Duodenal mucosa (tissue), 2 donors: ENCODE data around the gene NEUROG3.
A peak's percentile ranks its signal among the peaks of the same experiment; 100 is the strongest.

ENCODE experiments used
- H3K27ac ChIP-seq: one replicate; pipeline ENCODE4 v1.7.0; 2013; ENCODE audit warnings: low read depth, low read length
- H3K27me3 ChIP-seq, 2 donors: one replicate each; pipeline ENCODE4 v1.7.0; 2013; ENCODE audit warnings: low read length in 2 of 2, control low read depth in 1 of 2; ENCODE audit not compliant: insufficient read depth in 2 of 2, control insufficient read depth in 1 of 2
- H3K36me3 ChIP-seq, 2 donors: one replicate each; pipeline ENCODE4 v1.7.0; 2013; ENCODE audit warnings: low read length in 2 of 2, control low read depth in 1 of 2; ENCODE audit not compliant: insufficient read depth in 2 of 2, control insufficient read depth in 1 of 2
- H3K4me1 ChIP-seq, 2 donors: one replicate each; pipeline ENCODE4 v1.7.0; 2013; ENCODE audit warnings: low read length in 2 of 2, control low read depth in 1 of 2; ENCODE audit not compliant: insufficient read depth in 2 of 2, control insufficient read depth in 1 of 2
- H3K4me3 ChIP-seq, 2 donors: one replicate each; pipeline ENCODE4 v1.7.0; 2013; ENCODE audit warnings: low read length in 2 of 2, low read depth in 1 of 2
- H3K9ac ChIP-seq, 2 donors: one replicate each; pipeline ENCODE4 v1.7.0; 2013; ENCODE audit warnings: low read length in 2 of 2, low read depth in 1 of 2
- H3K9me3 ChIP-seq, 2 donors: one replicate each; pipeline ENCODE4 v1.7.0; 2013; ENCODE audit warnings: low read length in 2 of 2, control low read depth in 1 of 2; ENCODE audit not compliant: control insufficient read depth in 1 of 2

The NEUROG3 gene, protein sequence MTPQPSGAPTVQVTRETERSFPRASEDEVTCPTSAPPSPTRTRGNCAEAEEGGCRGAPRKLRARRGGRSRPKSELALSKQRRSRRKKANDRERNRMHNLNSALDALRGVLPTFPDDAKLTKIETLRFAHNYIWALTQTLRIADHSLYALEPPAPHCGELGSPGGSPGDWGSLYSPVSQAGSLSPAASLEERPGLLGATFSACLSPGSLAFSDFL

DNA sequence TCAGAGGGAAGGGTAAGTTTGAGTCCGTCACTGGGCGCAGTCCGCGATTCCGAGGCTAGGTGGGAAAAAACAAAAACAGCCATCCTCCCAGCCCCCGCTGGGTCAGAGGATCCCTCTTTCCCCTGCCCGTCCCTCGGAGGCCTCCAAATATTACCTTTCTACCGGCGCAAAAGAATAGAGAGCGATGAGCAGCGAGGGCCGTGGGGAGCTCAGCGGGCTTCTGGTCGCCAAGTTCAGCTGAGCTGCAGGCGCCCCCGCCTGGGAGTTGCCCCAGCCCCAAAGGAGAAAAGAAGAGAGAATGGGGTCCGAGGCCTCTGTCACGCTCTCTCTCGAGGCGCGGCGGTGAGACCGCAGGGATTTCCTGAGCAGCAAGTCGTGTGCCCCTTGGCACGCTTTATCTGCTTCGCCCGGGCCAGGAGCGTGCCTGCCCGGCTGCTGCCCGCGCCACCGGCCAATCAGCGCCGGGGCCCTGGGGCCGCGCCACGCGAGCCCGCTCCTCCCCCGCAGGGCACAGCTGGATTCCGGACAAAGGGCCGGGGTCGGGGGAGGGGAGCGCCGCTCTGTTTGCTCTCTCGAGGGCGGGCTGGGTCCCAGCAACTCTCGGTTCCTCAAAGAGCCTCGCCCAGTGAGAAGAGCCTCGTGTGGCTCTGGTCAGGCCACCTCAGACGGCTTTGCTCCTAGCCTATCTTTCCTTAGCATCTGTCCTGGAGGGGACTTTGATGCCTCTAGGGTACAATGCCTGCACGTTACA lies at the start of gene NEUROG3:
NEUROG3 (minus strand) TSS at position 367 of the 751 bp plus-strand sequence. CDS start 379 bp downstream, outside the sequence.
- peaks cover 68 to 87% of the 10 kb centered on the region in 2 donors for H3K27me3 ChIP-seq
- no peak within 1 kb of the TSS for H3K9ac ChIP-seq
- no peaks in the 10 kb centered on the region for H3K36me3 ChIP-seq
- H3K9me3 ChIP-seq: no peaks in the 10 kb centered on the region
- H3K4me3 ChIP-seq: peak within 1 kb of the TSS in 1 of 2 donors; percentile 59
- no peak within 1 kb of the TSS for H3K27ac ChIP-seq
- H3K4me1 ChIP-seq: peaks cover 0 to 8% of the 10 kb centered on the region in 2 donors

DNA sequence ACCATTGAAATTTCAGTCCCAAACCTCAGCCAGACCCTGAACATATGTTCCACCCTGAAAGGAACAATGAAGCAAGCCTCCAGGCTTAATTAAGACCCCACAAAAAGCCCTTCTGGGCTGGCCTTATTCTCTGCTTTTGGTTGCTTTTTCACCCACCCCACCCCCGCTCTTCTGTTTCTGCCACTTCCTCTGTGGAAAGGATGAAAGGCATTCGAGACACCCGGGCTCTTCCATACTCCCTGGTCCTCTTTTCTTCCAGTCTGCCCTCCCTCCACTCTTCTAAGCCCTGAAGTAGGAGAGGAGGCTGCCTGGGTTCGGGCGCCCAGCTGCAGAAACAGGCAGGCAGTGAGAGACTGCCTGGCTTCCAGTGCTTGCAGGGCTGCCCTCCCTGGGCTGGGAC lies 47.4 kb upstream of the NEUROG3 start:
- Histone ChIP-seq H3K27me3 (peaks cover 0 to 2% of the 10 kb centered on the region in 2 donors), H3K4me1 (no peaks in the 10 kb centered on the region), H3K36me3 (no peaks in the 10 kb centered on the region), H3K27ac (no peak overlapping the region), H3K4me3 (no peak overlapping the region), H3K9ac (no peak overlapping the region), H3K9me3 (peaks cover 0 to 9% of the 10 kb centered on the region in 2 donors)

GRCh38 chr10:69619626-69620025 lies 46.4 kb upstream of the NEUROG3 start:
- Histone ChIP-seq H3K27me3 (peaks cover 0 to 2% of the 10 kb centered on the region in 2 donors), H3K4me1 (no peaks in the 10 kb centered on the region), H3K36me3 (no peaks in the 10 kb centered on the region), H3K9ac (no peak overlapping the region), H3K4me3 (no peak overlapping the region), H3K9me3 (peaks cover 0 to 9% of the 10 kb centered on the region in 2 donors), H3K27ac (no peak overlapping the region)

- Histone ChIP-seq H3K4me3 (no peak overlapping the region), H3K4me1 (no peaks in the 10 kb centered on the region), H3K9me3 (peaks cover 0 to 6% of the 10 kb centered on the region in 2 donors), H3K27me3 (peaks cover 0 to 2% of the 10 kb centered on the region in 2 donors), H3K27ac (no peak overlapping the region), H3K36me3 (no peaks in the 10 kb centered on the region), H3K9ac (no peak overlapping the region)
Measured at GRCh38 chr10:69618746-69619145, 45.5 kb upstream of the NEUROG3 start.

GRCh38 chr10:69616358-69616757 lies 43.1 kb upstream of the NEUROG3 start:
- Histone ChIP-seq H3K36me3 (no peaks in the 10 kb centered on the region), H3K9ac (no peak overlapping the region), H3K9me3 (no peaks in the 10 kb centered on the region), H3K27me3 (peaks cover 0 to 2% of the 10 kb centered on the region in 2 donors), H3K27ac (no peak overlapping the region), H3K4me1 (no peaks in the 10 kb centered on the region), H3K4me3 (no peak overlapping the region)

- no peak overlapping the region for H3K4me3 ChIP-seq
- no peak overlapping the region for H3K9ac ChIP-seq
- no peak overlapping the region for H3K27ac ChIP-seq
- no peaks in the 10 kb centered on the region for H3K4me1 ChIP-seq
- no peaks in the 10 kb centered on the region for H3K27me3 ChIP-seq
- H3K9me3 ChIP-seq: no peaks in the 10 kb centered on the region
- no peaks in the 10 kb centered on the region for H3K36me3 ChIP-seq
Measured at GRCh38 chr10:69614130-69614529, 40.9 kb upstream of the NEUROG3 start.

DNA sequence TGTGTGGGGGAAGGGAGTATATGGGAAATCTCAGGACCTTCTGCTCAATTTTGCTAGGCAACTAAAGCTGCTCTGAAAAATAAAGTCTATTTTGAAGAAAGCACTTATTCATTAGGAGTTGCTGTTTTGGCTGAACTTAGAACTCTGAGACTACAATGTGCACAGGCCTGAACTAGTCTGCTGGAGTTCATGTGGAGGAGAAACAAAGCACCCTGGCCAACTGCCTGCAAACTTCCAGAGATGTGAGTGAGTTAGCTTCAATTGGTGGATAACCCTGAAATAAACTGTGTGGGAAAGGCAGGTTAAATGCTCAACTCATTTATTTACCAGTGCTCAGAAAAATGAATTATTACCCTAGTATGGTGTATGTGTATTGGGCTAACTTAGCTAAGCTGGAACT lies 39.5 kb upstream of the NEUROG3 start:
- Histone ChIP-seq H3K27me3 (no peaks in the 10 kb centered on the region), H3K9ac (no peak overlapping the region), H3K27ac (no peak overlapping the region), H3K9me3 (no peaks in the 10 kb centered on the region), H3K4me1 (no peaks in the 10 kb centered on the region), H3K4me3 (no peak overlapping the region), H3K36me3 (no peaks in the 10 kb centered on the region)

GRCh38 chr10:69609077-69609476 lies 35.9 kb upstream of the NEUROG3 start:
- H3K4me3 ChIP-seq: no peak overlapping the region
- no peak overlapping the region for H3K9ac ChIP-seq
- no peak overlapping the region for H3K27ac ChIP-seq
- H3K27me3 ChIP-seq: peaks cover 0 to 2% of the 10 kb centered on the region in 2 donors
- H3K9me3 ChIP-seq: no peaks in the 10 kb centered on the region
- no peaks in the 10 kb centered on the region for H3K36me3 ChIP-seq
- no peaks in the 10 kb centered on the region for H3K4me1 ChIP-seq

GRCh38 chr10:69600761-69601330 lies 27.6 kb upstream of the NEUROG3 start:
- Histone ChIP-seq H3K36me3 (no peaks in the 10 kb centered on the region), H3K4me3 (no peak overlapping the region), H3K9ac (no peak overlapping the region), H3K4me1 (no peaks in the 10 kb centered on the region), H3K27ac (no peak overlapping the region), H3K9me3 (no peaks in the 10 kb centered on the region), H3K27me3 (peaks cover 4 to 18% of the 10 kb centered on the region in 2 donors)

GRCh38 chr10:69588358-69588757 lies 15.1 kb upstream of the NEUROG3 start:
- no peak overlapping the region for H3K27ac ChIP-seq
- H3K36me3 ChIP-seq: no peaks in the 10 kb centered on the region
- H3K4me3 ChIP-seq: no peak overlapping the region
- H3K9me3 ChIP-seq: no peaks in the 10 kb centered on the region
- H3K9ac ChIP-seq: no peak overlapping the region
- no peaks in the 10 kb centered on the region for H3K27me3 ChIP-seq
- no peaks in the 10 kb centered on the region for H3K4me1 ChIP-seq
